HG03565 (cell line): ENCODE data around the gene MAP3K14.
"Not testable (repeated sequence)": the region's sequence is repeated elsewhere in the genome, so short reads cannot be mapped to it uniquely, and the experiment has no call there.

Experiments used
- ATAC-seq: cut with Tn5 transposase; IDR thresholded peaks from one replicate; pipeline ENCODE4 v1.9.1; 2021; ENCODE audit warnings: mild to moderate bottlenecking, moderate library complexity; ENCODE audit not compliant: unreplicated experiment

Gene MAP3K14

DNA sequence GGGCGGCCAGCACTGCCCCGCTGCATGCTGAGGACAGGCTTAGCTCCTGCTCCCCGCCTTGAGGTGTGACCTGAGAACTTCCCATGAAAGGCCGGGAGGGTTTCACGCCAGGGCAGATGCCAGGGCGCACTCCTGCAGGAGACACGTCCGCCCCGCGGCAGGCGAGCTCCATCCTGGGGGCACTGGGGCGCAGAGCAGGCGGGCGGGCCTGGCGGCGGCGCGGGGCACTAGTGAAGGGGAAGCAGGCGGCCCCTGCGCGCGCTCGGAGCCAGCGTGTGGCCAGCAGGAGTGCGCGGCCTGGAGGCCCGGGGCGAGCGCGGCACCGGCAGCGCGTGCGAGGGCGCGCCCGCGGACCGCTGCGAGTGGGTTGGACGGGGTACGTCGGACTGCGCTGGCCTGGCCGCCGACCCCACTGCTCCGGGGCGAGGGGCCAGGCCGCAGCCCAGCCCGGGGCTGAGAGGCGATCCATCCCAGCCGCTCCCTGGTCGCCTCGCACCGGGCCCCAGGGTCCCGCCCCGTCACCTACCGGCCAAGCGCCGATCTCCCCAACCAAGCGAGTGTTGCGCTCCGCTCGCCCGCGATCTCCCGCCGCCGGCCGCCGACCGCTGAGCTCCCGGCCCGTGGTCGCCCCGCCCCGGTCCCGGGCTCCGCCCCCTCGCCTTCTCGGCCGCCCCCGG lies at the start of gene MAP3K14:
Gene MAP3K14, minus strand, starts transcription at position 587 of the 677 bp plus-strand sequence. CDS start 26,275 bp downstream, outside the sequence.
- peak; percentile 15 for ATAC-seq

DNA sequence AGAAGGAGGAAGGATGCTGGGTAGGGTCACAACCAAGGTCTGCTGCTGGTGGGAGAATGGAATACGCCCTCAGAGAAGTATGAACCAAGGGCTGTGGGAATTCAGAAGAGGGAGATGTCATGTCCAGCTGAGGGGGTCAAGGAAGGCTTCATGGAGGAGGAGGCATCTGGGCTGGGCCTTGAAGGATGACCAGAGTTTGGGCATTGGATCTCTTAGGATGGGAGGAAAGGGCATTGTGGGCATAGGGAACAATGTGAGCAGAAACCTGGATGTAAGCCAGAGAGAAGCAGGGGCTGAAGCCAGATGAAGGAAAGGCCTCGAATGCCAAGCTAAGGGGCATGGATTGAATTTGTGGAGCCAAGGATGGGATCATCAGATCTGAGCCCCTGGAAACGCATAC lies 49.2 kb upstream of the MAP3K14 start:
- no peak for ATAC-seq

DNA sequence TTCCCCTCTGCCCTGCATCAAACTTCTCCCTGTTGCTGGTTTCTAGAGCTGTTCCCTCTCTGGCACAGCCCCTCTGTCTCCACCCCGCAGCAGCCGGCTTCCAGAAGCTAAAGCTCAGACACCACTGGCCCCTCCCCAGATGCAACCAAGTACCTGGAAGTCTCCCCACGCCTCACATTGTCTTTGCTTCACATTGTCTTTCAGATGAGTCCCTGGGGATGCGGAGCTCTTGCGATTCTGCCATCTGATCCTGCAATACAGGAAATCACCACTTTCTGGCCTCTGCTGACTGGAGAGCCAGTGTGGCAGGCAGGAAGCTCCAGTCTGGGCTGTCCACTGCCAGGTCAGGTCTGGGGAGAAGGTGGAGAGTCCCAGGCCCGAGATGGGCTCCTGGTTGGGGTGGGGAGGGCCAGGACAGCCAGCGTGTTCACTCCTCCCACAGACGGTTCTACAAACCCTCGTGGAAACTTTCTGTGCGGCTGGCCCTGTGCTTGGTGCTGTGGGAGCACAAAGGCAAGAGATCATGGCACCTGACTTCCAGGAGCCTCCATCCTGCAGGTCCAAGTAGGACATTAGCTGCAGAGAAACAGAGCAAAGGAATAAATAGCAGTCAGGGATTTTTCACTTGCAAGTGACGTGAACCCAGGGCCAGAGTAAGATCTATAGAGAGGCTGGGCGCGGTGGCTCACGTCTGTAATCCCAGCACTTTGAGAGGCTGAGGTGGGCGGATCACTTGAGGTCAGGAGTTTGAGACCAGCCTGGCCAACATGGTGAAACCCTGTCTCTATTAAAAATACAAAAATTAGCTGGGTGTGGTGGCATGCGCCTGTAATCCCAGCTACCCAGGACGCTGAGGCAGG lies 47.9 kb upstream of the MAP3K14 start:
- no peak for ATAC-seq

DNA sequence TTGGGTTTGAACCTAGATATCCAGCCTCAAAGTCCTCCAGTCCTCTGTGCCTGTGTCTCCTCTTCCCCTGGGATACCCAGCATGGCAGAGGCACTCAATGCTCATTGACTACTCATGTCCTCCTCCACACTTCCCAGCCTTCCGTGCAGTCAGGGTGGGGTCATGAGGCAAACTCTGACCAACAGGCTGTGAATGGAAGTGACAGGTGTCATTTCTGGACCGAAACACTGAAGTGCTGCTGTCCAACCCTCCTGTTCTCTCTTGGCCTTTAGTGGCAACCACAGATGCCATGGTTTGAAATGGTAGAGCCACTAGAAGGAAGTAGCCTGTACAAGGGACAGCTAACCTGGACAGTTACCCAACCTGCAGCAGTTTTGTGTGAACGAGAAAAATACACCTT lies 46.7 kb upstream of the MAP3K14 start:
- no peak for ATAC-seq

DNA sequence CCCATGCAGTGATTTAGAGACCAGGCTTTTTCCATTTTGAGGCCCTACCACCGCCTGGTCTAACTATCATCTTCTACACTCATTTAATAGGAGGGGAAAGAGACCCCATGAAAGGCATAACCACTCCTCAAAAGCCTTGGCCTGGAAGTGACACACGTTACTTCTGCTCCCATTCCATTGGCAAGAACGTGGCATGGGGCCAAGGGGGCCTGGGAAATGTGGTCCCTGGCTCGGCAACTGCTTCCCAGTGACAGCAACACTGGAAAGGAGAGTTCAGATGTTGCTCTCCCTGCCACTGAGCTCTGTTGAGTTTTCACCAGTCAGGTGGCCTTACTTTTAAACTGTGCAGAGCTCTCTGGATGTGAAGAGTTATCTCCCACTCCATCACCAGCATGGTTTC lies 45.2 kb upstream of the MAP3K14 start:
- no peak for ATAC-seq

DNA sequence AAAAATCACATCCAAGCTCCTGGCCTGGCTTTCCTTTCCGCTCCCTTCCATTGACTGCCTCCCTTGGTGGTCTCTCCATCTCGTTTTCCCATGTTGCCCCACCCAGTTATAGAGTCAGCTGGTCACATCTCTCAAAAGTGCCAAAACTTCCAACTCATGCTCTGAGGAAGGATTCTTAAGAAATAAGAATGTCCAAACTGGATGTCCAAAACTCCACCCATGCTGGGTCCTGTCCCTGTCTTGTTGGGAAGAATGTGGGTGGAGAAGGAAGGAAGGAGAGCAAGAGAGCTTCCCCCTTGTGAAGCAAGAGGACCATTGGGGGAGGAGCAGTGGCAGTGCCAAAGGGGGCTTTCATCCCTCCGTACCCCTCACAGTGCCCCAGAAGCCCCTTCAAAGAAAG lies 44.6 kb upstream of the MAP3K14 start:
- no peak for ATAC-seq

DNA sequence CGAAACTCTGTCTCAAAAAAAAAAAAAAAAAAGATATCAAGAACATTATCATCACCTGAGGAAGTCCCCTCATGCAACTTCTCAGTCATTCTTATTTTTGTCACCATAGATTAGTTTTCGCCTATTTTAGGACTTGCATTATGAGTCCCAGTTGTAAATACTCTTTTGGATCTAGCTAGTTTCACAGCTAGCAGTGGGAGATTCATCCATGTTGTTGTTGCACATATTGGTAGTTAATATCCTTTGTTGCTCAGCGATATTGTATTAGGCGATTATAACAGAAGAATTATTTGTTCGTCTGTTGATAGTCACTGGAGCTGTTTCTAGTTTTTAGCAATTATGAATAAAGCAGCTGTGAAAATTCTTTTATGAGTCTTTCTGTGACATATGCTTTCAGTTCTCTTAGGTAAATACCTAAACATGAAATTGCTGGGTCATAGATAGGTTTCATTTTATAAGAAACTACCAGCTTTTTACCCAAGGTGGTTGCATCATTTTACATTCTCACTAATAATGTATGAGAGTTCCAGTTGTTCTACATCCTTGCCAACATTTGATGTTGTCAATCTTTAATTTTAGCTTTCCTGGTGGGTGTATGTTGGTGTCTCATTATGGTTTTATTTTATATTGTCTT lies 40.7 kb upstream of the MAP3K14 start:
- peak; percentile 43 for ATAC-seq

DNA sequence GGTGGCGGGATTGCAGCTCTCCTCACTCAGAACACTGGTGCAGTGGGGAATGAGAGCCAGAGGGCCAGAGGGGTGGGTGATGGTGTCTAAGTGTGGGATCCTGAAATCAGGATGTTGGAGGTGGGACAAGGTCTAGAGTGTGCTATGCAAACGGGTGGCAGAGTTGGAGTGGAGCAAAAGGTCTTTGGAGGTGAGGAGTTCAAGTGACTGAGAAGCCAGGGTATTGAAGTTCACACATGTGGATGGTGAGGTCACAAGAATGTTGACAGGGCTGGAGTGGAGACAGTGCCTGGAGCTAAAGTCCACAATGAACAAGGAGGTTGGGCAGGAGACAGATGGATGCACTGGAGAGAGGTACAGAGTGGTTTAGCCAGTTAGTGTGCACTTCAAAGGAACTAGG lies 38.3 kb upstream of the MAP3K14 start:
- ATAC-seq: no peak

DNA sequence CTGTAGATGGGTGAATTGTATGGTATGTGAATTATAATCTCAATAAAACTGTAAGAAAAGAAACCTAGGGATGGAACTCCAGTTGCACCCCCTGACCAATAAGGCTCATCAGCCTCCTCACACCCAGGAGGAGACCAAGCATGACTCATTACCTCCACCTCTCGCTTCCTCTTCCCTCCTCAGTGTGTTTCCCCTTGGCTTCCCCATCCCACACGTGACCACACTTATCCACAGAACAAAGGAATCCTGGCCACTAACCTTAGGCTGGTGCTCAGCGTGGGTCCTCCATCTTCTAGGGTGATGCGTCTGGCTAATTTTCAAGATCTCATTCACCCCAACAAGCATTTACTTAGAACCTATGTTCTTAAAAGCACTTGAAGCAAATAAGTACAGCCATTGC lies 36.2 kb upstream of the MAP3K14 start:
- ATAC-seq: peak; percentile 37

DNA sequence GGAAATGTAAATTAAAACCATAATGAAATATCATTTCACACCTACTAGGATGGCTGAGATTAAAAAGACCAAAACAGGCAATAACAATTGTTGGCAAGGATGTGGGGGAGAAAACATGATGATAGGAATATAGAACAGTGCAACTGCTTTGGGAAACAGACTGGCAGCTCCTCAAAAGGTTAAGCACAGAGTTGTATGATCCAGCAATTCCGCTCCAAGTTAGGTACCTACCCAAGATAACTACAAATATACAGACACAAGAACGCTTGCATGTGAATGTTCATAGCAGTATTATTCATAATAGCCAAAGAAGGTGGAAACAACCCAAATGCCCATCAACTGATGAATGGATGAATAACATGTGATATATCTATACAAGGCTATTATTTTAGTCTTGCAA lies 35.0 kb upstream of the MAP3K14 start:
- no peak for ATAC-seq

DNA sequence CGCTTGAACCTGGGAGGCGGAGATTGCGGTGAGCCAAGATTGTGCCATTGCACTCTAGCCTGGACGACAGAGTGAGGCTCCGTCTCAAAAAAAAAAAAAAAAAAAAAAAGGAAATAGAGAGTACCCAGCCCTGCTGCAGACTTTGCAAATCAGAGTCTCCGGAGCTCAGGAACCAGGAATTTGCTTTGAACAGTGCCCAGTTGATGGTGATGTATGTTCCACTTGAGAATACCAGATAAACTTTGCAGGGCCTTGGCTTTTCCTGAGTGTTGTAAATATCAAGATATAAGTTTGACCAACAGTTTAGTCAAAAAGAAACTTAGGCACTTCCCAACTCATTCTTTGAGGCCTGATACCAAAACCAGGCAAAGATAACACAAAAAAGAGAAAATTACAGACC lies 30.6 kb upstream of the MAP3K14 start:
- ATAC-seq: no peak

DNA sequence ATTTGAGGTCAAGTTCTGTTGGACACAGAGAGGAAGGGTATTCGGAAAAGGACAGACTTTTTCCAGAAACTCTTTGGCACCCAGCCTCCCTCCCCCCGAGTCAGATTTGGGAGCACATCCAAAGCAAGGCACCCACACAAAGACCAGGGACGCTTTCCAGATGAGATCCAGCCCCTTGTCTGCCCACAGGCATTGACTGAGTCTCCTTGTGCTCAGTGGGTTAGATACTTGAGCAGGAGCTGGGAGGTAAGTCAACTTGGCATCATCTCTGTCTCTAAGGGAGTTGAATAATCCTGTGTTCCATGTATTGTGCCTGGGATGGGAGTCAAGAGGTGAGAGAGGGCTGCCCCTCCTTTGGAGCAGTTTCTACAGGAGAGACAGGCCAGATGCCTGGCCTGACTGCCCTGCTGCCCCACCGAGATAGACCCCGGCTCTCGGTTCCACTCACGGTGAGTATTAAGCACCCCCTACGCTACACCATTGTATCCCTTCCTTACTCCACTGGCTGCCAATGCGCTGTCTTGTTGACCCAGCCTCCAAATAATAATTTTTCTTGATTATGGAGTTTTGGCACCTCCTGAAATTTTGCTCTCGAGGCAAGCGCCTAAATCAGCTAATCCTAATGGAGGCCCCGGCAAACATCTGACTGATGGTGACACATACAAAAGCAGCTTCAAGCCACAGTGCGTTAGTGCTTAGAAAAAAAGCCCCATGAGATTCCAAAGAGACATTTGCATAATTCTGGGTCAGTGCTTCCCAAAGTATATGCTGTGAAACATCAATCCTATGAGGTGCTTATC lies 29.6 kb upstream of the MAP3K14 start:
- ATAC-seq: no peak

DNA sequence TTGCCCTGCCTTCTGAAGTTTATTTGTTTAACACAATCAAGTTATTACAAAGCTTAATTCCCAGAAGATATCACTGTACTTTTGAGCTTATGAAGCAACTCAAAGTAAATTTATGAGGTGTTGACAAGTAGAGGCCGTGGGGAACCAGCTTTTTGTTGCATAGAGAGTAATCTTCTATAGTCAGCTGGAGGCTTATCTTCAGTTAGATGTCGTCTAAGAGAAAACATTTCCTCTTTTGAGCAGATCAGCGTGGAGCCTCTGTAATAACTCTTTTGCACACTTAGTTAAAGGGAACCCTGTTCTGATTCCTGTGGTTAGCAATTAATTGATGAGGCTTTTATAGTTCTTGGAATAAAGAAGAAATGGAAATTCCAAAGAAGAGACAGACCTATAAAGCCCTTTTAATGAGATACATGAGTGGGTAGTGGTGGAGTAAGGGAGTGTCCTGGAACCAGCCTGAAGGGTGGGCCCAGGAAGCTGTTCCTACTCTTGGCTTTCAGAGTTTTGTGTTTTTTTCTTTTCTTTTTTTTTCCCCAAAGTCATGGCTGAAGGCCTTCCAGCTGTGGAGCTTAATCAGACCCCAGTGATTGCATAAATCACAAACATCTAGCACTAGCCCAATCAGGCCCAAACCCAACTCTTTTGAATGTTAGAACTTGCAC lies 28.9 kb upstream of the MAP3K14 start:
- ATAC-seq: no peak

DNA sequence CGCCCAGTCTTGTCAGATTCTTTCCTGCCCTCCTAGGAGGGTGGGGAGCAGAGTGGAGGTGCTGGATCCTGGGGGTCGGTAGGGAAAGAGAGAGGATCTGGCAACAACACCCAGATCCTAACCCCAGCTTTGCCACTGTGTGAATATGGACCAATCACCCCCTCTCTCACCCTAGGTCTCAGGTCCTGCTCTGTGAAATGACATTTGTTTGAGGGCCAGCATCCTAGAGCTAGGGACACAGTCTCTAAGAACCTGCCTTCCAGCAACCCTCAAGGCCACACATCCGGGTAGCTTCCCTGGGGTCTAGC lies 28.4 kb upstream of the MAP3K14 start:
- ATAC-seq: no peak

DNA sequence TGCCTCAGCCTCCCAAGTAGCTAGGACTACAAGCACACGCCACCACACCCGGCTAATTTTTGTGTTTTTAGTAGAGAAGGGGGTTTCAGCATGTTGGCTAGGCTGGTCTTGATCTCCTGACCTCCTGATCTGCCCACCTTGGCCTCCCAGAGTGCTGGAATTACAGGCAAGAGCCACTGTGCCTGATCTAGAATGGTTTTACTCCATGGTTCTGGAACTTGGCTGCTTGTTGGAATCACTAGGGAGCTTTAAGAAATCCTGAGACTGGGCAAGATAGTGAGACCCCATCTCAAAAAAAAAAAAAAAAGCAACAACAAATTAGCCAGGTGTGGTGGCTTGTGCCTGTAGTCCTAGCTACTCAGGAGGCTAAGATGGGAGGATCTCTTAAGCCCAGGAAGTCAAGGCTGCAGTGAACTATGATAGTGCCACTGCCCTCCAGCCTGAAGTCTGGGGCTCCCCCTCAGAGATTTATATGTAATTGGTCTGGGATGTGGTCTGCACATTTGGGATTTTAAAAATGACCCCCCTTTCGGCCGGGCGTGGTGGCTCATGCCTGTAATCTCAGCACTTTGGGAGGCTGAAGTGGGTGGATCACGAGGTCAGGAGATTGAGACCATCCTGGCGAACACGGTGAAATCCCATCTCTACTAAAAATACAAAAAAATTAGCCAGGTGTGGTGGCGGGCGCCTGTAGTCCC lies 27.3 kb upstream of the MAP3K14 start:
- ATAC-seq: not testable (repeated sequence)

DNA sequence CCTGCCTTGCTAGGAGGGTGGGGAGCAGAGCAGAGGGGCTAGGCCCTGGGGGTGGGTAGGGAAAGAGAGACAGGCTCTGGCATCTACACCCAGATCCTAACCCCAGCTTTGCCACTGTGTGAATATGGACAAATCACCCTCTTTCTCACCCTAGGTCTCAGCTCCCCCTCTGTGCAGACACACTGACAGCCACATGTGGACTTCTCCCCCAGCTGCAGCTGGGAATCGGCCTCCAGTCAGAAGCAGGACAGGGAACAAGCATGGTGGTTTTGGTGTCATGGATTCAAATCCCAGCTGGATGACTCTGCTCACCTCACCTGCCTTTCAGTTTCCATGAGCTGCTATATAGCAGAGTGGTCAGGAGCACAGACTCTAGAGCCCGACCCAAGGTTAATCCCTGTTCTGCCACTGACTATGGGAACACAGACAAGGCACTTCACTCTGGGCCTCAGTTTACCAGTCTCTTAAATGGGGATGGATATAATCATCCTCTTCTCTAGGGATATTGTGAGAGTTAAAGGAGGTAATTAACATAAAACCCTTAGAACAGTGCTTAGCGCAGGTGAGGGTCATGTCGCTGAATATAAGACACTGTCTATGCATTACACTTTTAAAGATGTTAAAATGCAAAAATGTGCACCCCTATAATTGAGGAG lies 26.2 kb upstream of the MAP3K14 start:
- ATAC-seq: no peak

DNA sequence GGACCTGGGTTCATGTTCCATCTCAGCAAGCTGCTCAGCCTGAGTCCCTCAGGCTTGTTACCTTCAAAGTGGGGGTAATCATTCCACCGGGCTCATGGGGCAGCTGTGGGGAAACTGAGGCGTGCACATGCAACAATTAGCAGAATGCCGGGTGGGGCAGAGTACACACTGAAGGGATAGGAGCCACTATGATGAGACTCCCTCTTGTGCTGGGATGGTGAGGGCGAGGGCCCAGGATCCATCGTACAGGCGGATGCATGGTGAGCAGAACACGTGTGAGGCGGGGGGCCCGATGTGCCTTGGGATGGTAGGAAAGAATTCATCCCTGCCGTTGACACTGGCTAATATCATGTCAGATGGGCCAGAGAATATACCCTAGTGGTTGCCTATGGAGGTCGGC lies 25.5 kb upstream of the MAP3K14 start:
- no peak for ATAC-seq

DNA sequence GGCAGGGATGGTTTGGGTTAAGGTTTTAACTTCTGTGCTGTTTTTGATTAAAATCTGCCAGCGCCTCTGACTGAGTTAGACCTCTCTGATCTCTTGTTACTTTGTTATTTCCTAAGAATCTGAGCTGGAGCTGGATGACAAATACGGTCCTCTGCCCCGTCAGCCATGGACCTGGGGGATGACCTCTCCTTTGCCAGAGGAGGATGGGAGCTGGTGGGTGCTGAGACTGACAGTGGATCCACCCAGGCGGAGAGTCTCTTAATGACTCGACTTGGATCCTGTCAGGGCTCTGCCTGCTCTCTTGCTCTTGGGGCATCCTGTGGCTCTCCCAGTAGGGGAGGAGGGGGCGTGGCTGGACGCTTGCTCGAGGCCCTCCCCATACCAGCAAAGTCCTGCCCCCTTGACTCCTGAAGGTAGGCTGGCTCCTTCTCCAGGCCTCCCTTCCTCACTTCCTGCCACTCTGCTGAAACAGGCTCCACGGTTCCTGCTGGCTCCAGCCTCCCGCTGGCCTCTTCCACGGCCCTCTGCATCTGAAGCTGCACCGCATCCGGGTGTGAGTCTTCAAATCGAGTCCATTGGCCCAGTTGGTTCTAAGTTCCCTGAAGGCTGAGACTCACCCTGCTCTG lies 24.8 kb upstream of the MAP3K14 start:
- ATAC-seq: no peak
